GM23338 (cell line): ENCODE data around the gene NBDY. TPM values are rescaled to one million over a fixed set of nuclear protein-coding genes. Genes with fewer than 3 reads are reported as not detected.

ENCODE experiments used
- ATAC-seq: fragments of 200-7000 bp; cut with Tn5 transposase; 3 replicates; pipeline ENCODE4 v1.9.1; 2020
- DNase-seq: peaks from one replicate; pipeline ENCODE4 v3.0.0-alpha.2; 2015; ENCODE audit warnings: low spot score
- H2AFZ ChIP-seq: fragments of 200-600 bp; sonication (generic); 2 replicates; pipeline ENCODE4 v1.8.0; 2016; ENCODE audit warnings: antibody characterized with exemption, mild to moderate bottlenecking, moderate library complexity
- H3F3A ChIP-seq: fragments of 200-600 bp; sonication (generic); replicated peaks from 2 replicates; pipeline ENCODE4 v1.8.0; 2017; ENCODE audit warnings: antibody characterized with exemption, mixed run types, low read depth
- H3K27ac ChIP-seq: fragments of 200-600 bp; sonication (generic); 2 replicates; pipeline ENCODE4 v1.6.1; 2016; ENCODE audit warnings: low read depth
- H3K27me3 ChIP-seq: fragments of 200-600 bp; sonication (generic); 2 replicates; pipeline ENCODE4 v1.8.0; 2016; ENCODE audit warnings: mild to moderate bottlenecking, mixed run types, moderate library complexity; ENCODE audit not compliant: insufficient read depth
- H3K36me3 ChIP-seq: fragments of 200-600 bp; sonication (generic); 2 replicates; pipeline ENCODE4 v1.8.0; 2016; ENCODE audit warnings: mild to moderate bottlenecking; ENCODE audit not compliant: insufficient read depth
- H3K4me1 ChIP-seq: fragments of 200-600 bp; sonication (generic); 2 replicates; pipeline ENCODE4 v1.8.0; 2016; ENCODE audit warnings: mild to moderate bottlenecking, moderate library complexity; ENCODE audit not compliant: insufficient read depth
- H3K4me2 ChIP-seq: fragments of 200-600 bp; sonication (generic); 2 replicates; pipeline ENCODE4 v1.7.1; 2017; ENCODE audit warnings: mixed run types
- H3K4me3 ChIP-seq: fragments of 200-600 bp; sonication (generic); 2 replicates; pipeline ENCODE4 v1.6.1; 2016; ENCODE audit warnings: mixed run types
- H3K79me2 ChIP-seq: fragments of 200-600 bp; sonication (generic); replicated peaks from 2 replicates; pipeline ENCODE4 v1.8.0; 2017; ENCODE audit warnings: mild to moderate bottlenecking; ENCODE audit not compliant: insufficient read depth
- H3K9me2 ChIP-seq: fragments of 200-600 bp; sonication (generic); 2 replicates; pipeline ENCODE4 v1.8.0; 2017; ENCODE audit not compliant: insufficient read depth
- H4K20me1 ChIP-seq: fragments of 200-600 bp; sonication (generic); replicated peaks from 2 replicates; pipeline ENCODE4 v1.8.0; 2017; ENCODE audit warnings: mild to moderate bottlenecking; ENCODE audit not compliant: insufficient read depth
- H3K27ac Mint-ChIP-seq: 2 replicates; pipeline ENCODE4 v1.8.0; 2020; ENCODE audit warnings: inconsistent platforms, mild to moderate bottlenecking, moderate library complexity, mixed read lengths
- H3K27me3 Mint-ChIP-seq: 3 replicates; pipeline ENCODE4 v1.8.0; 2022; ENCODE audit warnings: low read depth, mild to moderate bottlenecking, moderate library complexity, mixed read lengths, inconsistent platforms; ENCODE audit not compliant: insufficient read depth, poor library complexity
- H3K36me3 Mint-ChIP-seq: 3 replicates; pipeline ENCODE4 v1.8.0; 2021; ENCODE audit warnings: low read depth, mild to moderate bottlenecking, inconsistent platforms, moderate library complexity, mixed read lengths
- H3K4me1 Mint-ChIP-seq: 3 replicates; pipeline ENCODE4 v1.8.0; 2020; ENCODE audit warnings: mild to moderate bottlenecking, inconsistent platforms, mixed read lengths
- H3K4me3 Mint-ChIP-seq: 3 replicates; pipeline ENCODE4 v1.8.0; 2021; ENCODE audit warnings: moderate library complexity, mild to moderate bottlenecking, inconsistent platforms, mixed read lengths
- H3K9me3 Mint-ChIP-seq: 3 replicates; pipeline ENCODE4 v1.8.0; 2020; ENCODE audit warnings: moderate library complexity, mild to moderate bottlenecking, inconsistent platforms, mixed read lengths
- CREB1 ChIP-seq: fragments of 250-450 bp; sonication (Bioruptor Pico); IDR thresholded peaks from 2 replicates; pipeline ENCODE4 v1.5.0; 2020; ENCODE audit warnings: low read depth, mild to moderate bottlenecking, moderate library complexity
- CTCF ChIP-seq, 2 experiments: fragments of 200-600 bp in 1 of 2; sonication (generic) in 1 of 2; conservative IDR thresholded peaks; 2 replicates each; pipeline versions ENCODE4 v1.5.1 to v1.6.1; 2016 to 2017; ENCODE audit warnings: antibody characterized with exemption in 2 of 2, low read depth in 2 of 2, mild to moderate bottlenecking in 2 of 2, moderate library complexity in 1 of 2
- ETS1 ChIP-seq: IDR thresholded peaks from 2 replicates; pipeline ENCODE4 v1.6.1; 2016; ENCODE audit warnings: antibody characterized with exemption
- EZH2 ChIP-seq: fragments of 200-600 bp; sonication (generic); IDR thresholded peaks from one replicate; pipeline ENCODE4 v1.8.0; 2017; ENCODE audit warnings: antibody characterized with exemption, mild to moderate bottlenecking, low read depth; ENCODE audit not compliant: unreplicated experiment
- EZH2phosphoT487 ChIP-seq: fragments of 200-600 bp; sonication (generic); IDR thresholded peaks from one replicate; pipeline ENCODE4 v1.8.1; 2018; ENCODE audit warnings: antibody characterized with exemption; ENCODE audit not compliant: unreplicated experiment
- JUNB ChIP-seq: IDR thresholded peaks from one replicate; pipeline ENCODE4 v1.6.1; 2016; ENCODE audit warnings: antibody characterized with exemption; ENCODE audit not compliant: unreplicated experiment
- NANOG ChIP-seq: IDR thresholded peaks from 2 replicates; pipeline ENCODE4 v1.6.1; 2016; ENCODE audit warnings: antibody characterized with exemption, borderline replicate concordance
- POLR2AphosphoS5 ChIP-seq: IDR thresholded peaks from 2 replicates; pipeline ENCODE4 v1.6.1; 2016; ENCODE audit warnings: antibody characterized with exemption, low read depth
- REST ChIP-seq: IDR thresholded peaks from one replicate; pipeline ENCODE4 v1.6.1; 2018; ENCODE audit warnings: antibody characterized with exemption; ENCODE audit not compliant: unreplicated experiment
- STAT1 ChIP-seq: IDR thresholded peaks from one replicate; pipeline ENCODE4 v1.6.1; 2016; ENCODE audit warnings: antibody characterized with exemption; ENCODE audit not compliant: unreplicated experiment
- ZNF114 ChIP-seq: fragments of 250-450 bp; sonication (Bioruptor Pico); IDR thresholded peaks from 2 replicates; pipeline ENCODE4 v1.5.0; 2020; ENCODE audit warnings: mild to moderate bottlenecking, moderate library complexity
- ZNF331 ChIP-seq: fragments of 250-450 bp; sonication (Bioruptor Pico); IDR thresholded peaks from 2 replicates; pipeline ENCODE4 v1.5.0; 2020; ENCODE audit warnings: low read depth, mild to moderate bottlenecking, moderate library complexity
- ZNF462 ChIP-seq: fragments of 250-450 bp; sonication (Bioruptor Pico); IDR thresholded peaks from 2 replicates; pipeline ENCODE4 v1.5.0; 2020; ENCODE audit warnings: mild to moderate bottlenecking, moderate library complexity
- polyA plus RNA-seq: library from polyadenylated mRNA; unstranded; fragments of >200 nt; fragmentation: Nextera tagmentation; extraction: Ambion mirVana; gene quantifications from 2 replicates; pipeline ENCODE4 v1.2.1, GENCODE V29; 2016
- total RNA-seq: library from RNA; depleted of rRNA; stranded (reverse); fragments of >200 nt; shearing (Covaris generic); gene quantifications from 2 replicates; pipeline ENCODE4 v1.2.3, GENCODE V29; 2014

Gene NBDY
- total and polyA plus RNA-seq, 2 experiments from 2014 or later: 9.6 to 206 TPM

- Histone ChIP-seq H2AFZ (no peak overlapping the region), H3F3A (no peaks in the 10 kb centered on the region), H3K4me2 (no peak overlapping the region), H3K4me3 (no peak overlapping the region), H3K9me2 (no peaks in the 10 kb centered on the region), H3K4me1 (no peaks in the 10 kb centered on the region), H3K27ac (no peak overlapping the region), H3K27me3 (no peaks in the 10 kb centered on the region), H3K36me3 (no peaks in the 10 kb centered on the region), H4K20me1 (no peaks in the 10 kb centered on the region; the same call in 1 of the 2 replicates), H3K79me2 (peaks cover 11% of the 10 kb centered on the region; the same call in 1 of the 2 replicates)
- Mint-ChIP-seq H3K4me3 (no peak overlapping the region), H3K27me3 (peaks cover 3% of the 10 kb centered on the region), H3K36me3 (peaks cover 15% of the 10 kb centered on the region), H3K27ac (no peak overlapping the region), H3K4me1 (peaks cover 14% of the 10 kb centered on the region; the same call in 2 of the 3 replicates), H3K9me3 (no peaks in the 10 kb centered on the region)
- TF ChIP-seq ZNF462 (no peak), NANOG (no peak), CREB1 (CRISPR knock-in tag) (no peak), JUNB (no peak), STAT1 (no peak), CTCF (conservative IDR thresholded peaks at IDR 0.05; ENCODE audit: low read depth in 2 of 2) (no peak), REST (no peak), ETS1 (no peak), ZNF114 (CRISPR knock-in tag) (no peak), ZNF331 (no peak), EZH2phosphoT487 (no peak), EZH2 (no peak), POLR2AphosphoS5 (no peak)
- DNase-seq (no peak), ATAC-seq (no peak)
Measured at GRCh38 chrX:56764975-56765791, 36.1 kb downstream of the NBDY start.
